HFF-Myc (cell line): Measurements from ENCODE around the gene ZGPAT.

Experiments
- DNase-seq: peaks from one replicate; pipeline ENCODE4 v3.0.0-alpha.2; 2011; ENCODE audit warnings: low read depth; ENCODE audit errors: extremely low read depth
- H3K4me3 ChIP-seq: replicated peaks from 2 replicates; pipeline ENCODE4 v1.5.1; 2011; ENCODE audit warnings: low read depth, mild to moderate bottlenecking, control low read depth, low read length
- TF ChIP-seq, protein P1 (sequence below): IDR thresholded peaks from 2 replicates; pipeline ENCODE4 v1.5.1; 2012; ENCODE audit warnings: mild to moderate bottlenecking, low read depth, low read length, control low read depth; ENCODE audit errors: missing control alignments

Gene ZGPAT

GRCh38 chr20:63678667-63679465, 29.0 kb upstream of the ZGPAT start:
- TF ChIP-seq, protein P1, sequence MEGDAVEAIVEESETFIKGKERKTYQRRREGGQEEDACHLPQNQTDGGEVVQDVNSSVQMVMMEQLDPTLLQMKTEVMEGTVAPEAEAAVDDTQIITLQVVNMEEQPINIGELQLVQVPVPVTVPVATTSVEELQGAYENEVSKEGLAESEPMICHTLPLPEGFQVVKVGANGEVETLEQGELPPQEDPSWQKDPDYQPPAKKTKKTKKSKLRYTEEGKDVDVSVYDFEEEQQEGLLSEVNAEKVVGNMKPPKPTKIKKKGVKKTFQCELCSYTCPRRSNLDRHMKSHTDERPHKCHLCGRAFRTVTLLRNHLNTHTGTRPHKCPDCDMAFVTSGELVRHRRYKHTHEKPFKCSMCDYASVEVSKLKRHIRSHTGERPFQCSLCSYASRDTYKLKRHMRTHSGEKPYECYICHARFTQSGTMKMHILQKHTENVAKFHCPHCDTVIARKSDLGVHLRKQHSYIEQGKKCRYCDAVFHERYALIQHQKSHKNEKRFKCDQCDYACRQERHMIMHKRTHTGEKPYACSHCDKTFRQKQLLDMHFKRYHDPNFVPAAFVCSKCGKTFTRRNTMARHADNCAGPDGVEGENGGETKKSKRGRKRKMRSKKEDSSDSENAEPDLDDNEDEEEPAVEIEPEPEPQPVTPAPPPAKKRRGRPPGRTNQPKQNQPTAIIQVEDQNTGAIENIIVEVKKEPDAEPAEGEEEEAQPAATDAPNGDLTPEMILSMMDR: no peak
- DNase-seq: no peak
- H3K4me3 ChIP-seq: no peak overlapping the region

- TF ChIP-seq, protein P1: no peak
- DNase-seq: no peak
- H3K4me3 ChIP-seq: no peak overlapping the region
Observed at GRCh38 chr20:63679799-63680305, 28.0 kb upstream of the ZGPAT start.

GRCh38 chr20:63680427-63680826, 27.4 kb upstream of the ZGPAT start:
- no peak for DNase-seq
- TF ChIP-seq, protein P1: no peak
- no peak overlapping the region for H3K4me3 ChIP-seq

- TF ChIP-seq, protein P1: no peak
- DNase-seq: no peak
- no peak overlapping the region for H3K4me3 ChIP-seq
Observed at GRCh38 chr20:63680857-63681608, 26.8 kb upstream of the ZGPAT start.

DNA sequence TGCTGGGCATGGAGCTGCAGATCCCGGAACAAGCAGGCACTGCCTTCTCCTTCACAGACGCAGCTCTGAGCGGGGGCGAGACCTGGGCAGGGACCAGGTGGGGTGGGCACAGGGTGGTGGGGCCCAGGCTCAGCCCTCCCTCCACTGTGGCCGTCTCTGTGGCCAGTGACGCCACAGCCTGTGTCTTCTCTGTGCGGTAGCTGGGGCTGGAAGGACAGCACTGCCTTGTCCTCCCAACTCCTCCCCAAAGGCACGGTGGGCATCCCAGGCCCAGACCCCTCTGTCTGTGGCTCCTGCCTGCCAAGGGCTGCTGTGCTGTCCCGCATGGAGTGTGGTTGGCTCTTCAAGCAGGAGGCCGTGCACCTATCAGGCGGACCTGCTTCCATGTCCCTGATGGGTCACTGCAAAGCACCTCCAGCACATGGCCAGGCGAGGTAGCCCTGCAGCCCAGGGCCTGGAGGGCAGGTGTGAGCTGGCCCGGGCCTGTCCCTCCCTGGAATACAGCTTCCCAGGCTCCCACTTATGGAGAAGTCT, 26.2 kb upstream of the ZGPAT start:
- TF ChIP-seq, protein P1: no peak
- no peak overlapping the region for H3K4me3 ChIP-seq
- DNase-seq: no peak

DNA sequence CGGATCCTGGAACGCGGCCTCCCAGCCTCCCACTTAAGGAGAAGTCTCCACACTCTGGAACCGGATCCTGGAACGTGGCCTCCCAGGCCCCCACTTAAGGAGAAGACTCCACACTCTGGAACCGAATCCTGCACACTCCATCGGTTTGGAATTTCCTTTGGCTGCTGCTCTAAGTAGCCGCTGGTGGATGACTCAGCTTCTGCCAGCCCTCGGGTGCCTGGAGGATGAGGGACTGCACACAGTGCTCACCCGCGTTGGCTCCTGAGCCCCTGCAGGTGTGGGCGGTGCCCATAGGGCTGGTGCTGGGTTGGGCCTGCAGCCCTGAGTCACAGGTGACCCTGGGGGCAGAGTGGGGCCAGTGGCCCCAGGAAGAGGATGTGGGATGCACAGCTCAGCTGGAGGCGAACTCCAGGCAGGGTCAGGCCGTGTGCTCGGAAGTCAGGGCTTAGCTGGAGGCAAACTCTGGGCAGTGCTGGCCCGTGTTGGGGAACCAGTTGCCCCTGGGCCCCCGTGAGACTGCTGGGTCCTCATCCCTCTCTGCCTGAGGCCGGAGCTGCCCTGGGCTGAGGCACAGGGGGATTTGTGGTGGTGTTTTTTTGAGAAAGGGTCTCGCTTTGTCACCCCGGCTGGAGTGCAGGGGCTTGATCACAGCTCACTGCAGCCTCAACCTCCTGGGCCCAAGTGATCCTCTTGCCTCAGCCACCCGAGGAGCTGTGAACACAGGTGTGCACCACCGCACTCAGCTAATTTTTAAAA, 25.3 kb upstream of the ZGPAT start:
- H3K4me3 ChIP-seq: no peak overlapping the region
- TF ChIP-seq, protein P1: no peak
- DNase-seq: peak; percentile 96
